ENCODE results near the gene ZMYM4.
"Not testable (repeated sequence)": the region's sequence is repeated elsewhere in the genome, so short reads cannot be mapped to it uniquely, and the experiment has no call there.

The ZMYM4 gene

GRCh38 chr1:35320937-35321336 lies 52.4 kb downstream of the ZMYM4 start:
- no peak overlapping the region for H3K4me3 ChIP-seq (ENCODE audit: low read length)
- DNase-seq (ENCODE audit: low read depth), result no peak

GRCh38 chr1:35324486-35324885 lies 56.0 kb downstream of the ZMYM4 start:
- no peak for DNase-seq (ENCODE audit: low read depth)
- no peak overlapping the region for H3K4me3 ChIP-seq (ENCODE audit: low read length)
- TF ChIP-seq CTCF (conservative IDR thresholded peaks at IDR 0.05; ENCODE audit: low read depth, low read length), result no peak

More at GRCh38 chr1:35320937-35321336, 52.4 kb downstream of the ZMYM4 start:
- no peak for TF ChIP-seq CTCF (conservative IDR thresholded peaks at IDR 0.05; ENCODE audit: low read depth, low read length)

- DNase-seq (ENCODE audit: low read depth), result no peak
- TF ChIP-seq CTCF (conservative IDR thresholded peaks at IDR 0.05; ENCODE audit: low read depth, low read length), result no peak
These were observed 57.8 kb downstream of the ZMYM4 start for GRCh38 chr1:35326246-35326866.

GRCh38 chr1:35331618-35332017 lies 63.1 kb downstream of the ZMYM4 start:
- not testable (repeated sequence) for DNase-seq (ENCODE audit: low read depth); H3K4me3 ChIP-seq (ENCODE audit: low read length)

More at GRCh38 chr1:35326246-35326866, 57.8 kb downstream of the ZMYM4 start:
- no peak overlapping the region for H3K4me3 ChIP-seq (ENCODE audit: low read length)

- H3K4me3 ChIP-seq (ENCODE audit: low read length), result no peak overlapping the region
- no peak for TF ChIP-seq CTCF (conservative IDR thresholded peaks at IDR 0.05; ENCODE audit: low read depth, low read length)
- DNase-seq (ENCODE audit: low read depth), result no peak
These were observed 66.0 kb downstream of the ZMYM4 start for GRCh38 chr1:35334485-35334884.

DNA sequence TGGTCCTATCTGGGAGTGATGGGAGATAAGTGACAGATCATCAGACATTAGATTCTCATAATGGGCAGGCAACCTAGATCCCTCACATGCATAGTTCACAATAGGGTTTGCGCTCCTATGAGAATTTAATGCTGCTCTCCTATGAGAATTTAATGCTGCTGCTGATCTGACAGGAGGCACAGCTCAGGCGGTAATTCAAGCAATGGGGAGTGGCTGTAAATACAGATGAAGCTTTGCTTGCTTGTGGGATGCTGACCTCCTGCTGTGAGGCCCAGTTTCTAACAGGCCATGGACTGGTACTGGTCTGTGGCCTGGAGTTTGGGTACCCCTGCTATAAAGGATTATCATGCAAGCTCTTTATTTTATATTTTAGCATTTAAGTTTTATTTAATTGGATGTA lies 72.0 kb downstream of the ZMYM4 start:
- no peak for TF ChIP-seq CTCF (conservative IDR thresholded peaks at IDR 0.05; ENCODE audit: low read depth, low read length)
- H3K4me3 ChIP-seq (ENCODE audit: low read length), result no peak overlapping the region
- no peak for DNase-seq (ENCODE audit: low read depth)

DNA sequence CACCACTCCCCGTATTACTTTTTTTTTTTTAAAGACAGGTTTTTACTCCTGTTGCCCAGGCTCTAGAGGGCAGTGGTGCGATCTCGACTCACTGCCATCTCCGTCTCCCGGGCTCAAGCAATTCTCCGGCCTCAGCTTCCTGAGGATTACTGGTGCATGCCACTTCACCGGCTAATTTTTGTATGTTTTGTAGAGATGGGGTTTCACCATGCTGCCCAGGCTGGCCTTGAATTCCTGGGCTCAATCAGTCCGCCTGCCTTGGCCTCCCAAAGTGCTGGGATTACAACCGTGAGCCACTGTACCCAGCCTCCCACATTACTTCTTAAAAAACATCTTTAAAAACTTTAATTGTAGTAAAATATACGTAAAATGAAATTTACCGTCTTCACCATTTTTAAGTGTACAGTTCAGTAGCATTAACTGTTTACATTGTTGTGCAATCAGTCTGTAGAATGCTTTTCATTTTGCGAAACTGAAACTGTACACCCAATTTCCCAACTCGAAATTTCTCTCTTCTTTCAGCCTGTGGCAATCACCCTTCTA lies 77.0 kb downstream of the ZMYM4 start:
- TF ChIP-seq CTCF (conservative IDR thresholded peaks at IDR 0.05; ENCODE audit: low read depth, low read length), result no peak
- H3K4me3 ChIP-seq (ENCODE audit: low read length), result no peak overlapping the region
- no peak for DNase-seq (ENCODE audit: low read depth)

All from retinal pigment epithelial cell (primary cell).